GM12878 (cell line): ENCODE data around the gene ZWILCH. TPM values are rescaled to one million over a fixed set of nuclear protein-coding genes. Genes with fewer than 3 reads are reported as not detected.

Experiments used
- ATAC-seq: fragments of 200-7000 bp; cut with Tn5 transposase; 3 replicates; pipeline ENCODE4 v1.9.1; 2020; ENCODE audit warnings: mild to moderate bottlenecking, moderate library complexity
- BruUV-seq: library from RNA; stranded (reverse); fragments of 400-500 nt; replicated peaks from 2 replicates; lab custom pipeline; 2021; lab: Mats Ljungman, UMichigan
- CTCF ChIA-PET: fragments of 300-600 bp; sonication (Branson Sonifier 250); formaldehyde crosslinking; extraction: SDS; loops from one replicate; lab custom pipeline; 2021; ENCODE audit warnings: inconsistent platforms; lab: Yijun Ruan, JAX
- POLR2A ChIA-PET: fragments of 350-600 bp; formaldehyde crosslinking; extraction: SDS; loops from one replicate; lab custom pipeline; 2021; ENCODE audit warnings: inconsistent platforms; lab: Charles Lee
- RAD21 ChIA-PET: fragments of 300-600 bp; sonication (Branson Sonifier 250); formaldehyde crosslinking; loops from one replicate; lab custom pipeline; 2023; ENCODE audit warnings: antibody characterized with exemption; ENCODE audit not compliant: unreplicated experiment; lab: Charles Lee
- SMC1A ChIA-PET: fragments of 300-600 bp; sonication (Branson Sonifier 250); formaldehyde crosslinking; loops from one replicate; lab custom pipeline; 2023; ENCODE audit not compliant: unreplicated experiment, uncharacterized antibody; lab: Charles Lee
- DNase-seq: peaks from one replicate; pipeline ENCODE4 v3.0.0-alpha.2; 2011; ENCODE audit warnings: low read depth, low spot score
- FAIRE-seq: peaks from 3 replicates; lab custom pipeline; 2011; peaks lifted over from hg19 to GRCh38; lab: Jason Lieb, UNC
- H2AFZ ChIP-seq: 2 replicates; pipeline ENCODE4 v1.6.0; 2011; ENCODE audit warnings: low read depth, low read length, control low read depth; ENCODE audit not compliant: control insufficient read depth
- H3K27ac ChIP-seq: 2 replicates; pipeline ENCODE4 v1.5.1; 2011; ENCODE audit warnings: control low read depth; ENCODE audit not compliant: control insufficient read depth, insufficient read depth
- H3K27me3 ChIP-seq, 2 experiments: replicated peaks in 1 of 2; 2 replicates each; pipeline versions ENCODE4 v1.6.0 to v1.6.1; 2011; ENCODE audit warnings: low read length in 1 of 2; ENCODE audit not compliant: control insufficient read depth in 2 of 2, insufficient read depth in 2 of 2
- H3K36me3 ChIP-seq, 2 experiments: 2 replicates each; pipeline ENCODE4 v1.5.1; 2011; ENCODE audit warnings: low read length in 1 of 2; ENCODE audit not compliant: control insufficient read depth in 2 of 2, insufficient read depth in 2 of 2
- H3K4me1 ChIP-seq: 2 replicates; pipeline ENCODE4 v1.6.1; 2011; ENCODE audit warnings: mild to moderate bottlenecking, low read length, moderate library complexity, mixed read lengths; ENCODE audit not compliant: control insufficient read depth, insufficient read depth
- H3K4me2 ChIP-seq: 2 replicates; pipeline ENCODE4 v1.6.0; 2011; ENCODE audit warnings: control low read depth; ENCODE audit not compliant: control insufficient read depth, insufficient read depth
- H3K4me3 ChIP-seq: fragments of 200-600 bp; sonication (generic); 2 replicates; pipeline ENCODE4 v1.5.1; 2016
- H3K79me2 ChIP-seq: 2 replicates; pipeline ENCODE4 v1.6.0; 2011; ENCODE audit warnings: low read length; ENCODE audit not compliant: control insufficient read depth, insufficient read depth
- H3K9ac ChIP-seq: 2 replicates; pipeline ENCODE4 v1.8.0; 2011; ENCODE audit warnings: low read length, control low read depth, mixed read lengths; ENCODE audit not compliant: control insufficient read depth, insufficient read depth
- H3K9me3 ChIP-seq: replicated peaks from 3 replicates; pipeline ENCODE4 v1.5.1; 2011; ENCODE audit warnings: mild to moderate bottlenecking, low read length; ENCODE audit not compliant: control insufficient read depth, insufficient read depth
- H4K20me1 ChIP-seq: 2 replicates; pipeline ENCODE4 v1.6.0; 2011; ENCODE audit not compliant: control insufficient read depth, insufficient read depth
- CBX3 ChIP-seq: fragments of 200-600 bp; sonication (generic); IDR thresholded peaks from 2 replicates; pipeline ENCODE4 v1.6.1; 2016; ENCODE audit warnings: low read depth, borderline replicate concordance
- SIX5 ChIP-seq: IDR thresholded peaks from 2 replicates; pipeline ENCODE4 v1.6.1; 2011; ENCODE audit warnings: mild to moderate bottlenecking, low read depth, low read length, moderate library complexity; ENCODE audit not compliant: severe bottlenecking
- TARDBP ChIP-seq: IDR thresholded peaks from 2 replicates; pipeline ENCODE4 v1.6.1; 2016; ENCODE audit warnings: borderline replicate concordance
- TBL1XR1 ChIP-seq: IDR thresholded peaks from 2 replicates; pipeline ENCODE4 v1.6.1; 2012; ENCODE audit warnings: low read depth, low read length, improper control_type of control experiment
- whole genome bisulfite sequencing: methylation state at CpG from one replicate; pipeline ENCODE4 v1.1.6; 2016; ENCODE audit warnings: low lambda C conversion rate; ENCODE audit not compliant: insufficient replicate concordance, insufficient coverage; ENCODE audit errors: missing lambda C conversion rate; 5-methylcytosine and 5-hydroxymethylcytosine counted together
- in situ Hi-C: fragments of 300-500 bp; cut with MboI; formaldehyde crosslinking; loops from 9 replicates; pipeline ENCODE4 v1.14.3; 2018; ENCODE audit warnings: mixed read lengths
- intact Hi-C: fragments of 100-400 bp; cut with micrococcal nuclease; formaldehyde crosslinking; loops from one replicate; pipeline ENCODE4 v1.14.2; 2022; ENCODE audit not compliant: unreplicated experiment
- polyA plus RNA-seq, 11 experiments: library from polyadenylated mRNA; depleted of rRNA in 4 of 11; unstranded in 6 of 11; stranded (reverse) in 5 of 11; fragments of >200 nt; fragmentation: Nextera tagmentation in 4 of 11; fragmentation: Illumina TruSeq in 1 of 11; extraction: Ambion mirVana in 4 of 11; extraction: Trizol in 1 of 11; gene quantifications; 1 replicate in 1 of 11; 2 replicates in 10 of 11; pipeline versions ENCODE4 v1.2.1 to v1.2.3, GENCODE V29; 2011 to 2016; ENCODE audit warnings: inconsistent platforms in 2 of 11, missing spikeins in 2 of 11, low read depth in 1 of 11
- total RNA-seq, 4 experiments: library from RNA; depleted of rRNA in 3 of 4; stranded (reverse); fragments of >200 nt in 3 of 4; fragmentation: Illumina TruSeq in 1 of 4; extraction: Trizol in 1 of 4; gene quantifications; 2 replicates each; pipeline versions ENCODE4 v1.2.1 to v1.2.3, GENCODE V29; 2013 to 2021
- TF ChIP-seq, protein P1 (sequence below): fragments of 450-650 bp; IDR thresholded peaks from 2 replicates; pipeline ENCODE4 v1.6.1; 2017; ENCODE audit warnings: mild to moderate bottlenecking
- TF ChIP-seq, protein P2 (sequence below): fragments of 450-650 bp; IDR thresholded peaks from 2 replicates; pipeline ENCODE4 v1.6.1; 2017; ENCODE audit warnings: low read depth, mild to moderate bottlenecking, moderate library complexity

ZWILCH gene
- total and polyA plus RNA-seq, 10 of the 15 experiments (the other 5 are each of a cell fraction or from before 2014, with no cell fraction given): 15.6 to 73.9 (median 32.4) TPM

DNA sequence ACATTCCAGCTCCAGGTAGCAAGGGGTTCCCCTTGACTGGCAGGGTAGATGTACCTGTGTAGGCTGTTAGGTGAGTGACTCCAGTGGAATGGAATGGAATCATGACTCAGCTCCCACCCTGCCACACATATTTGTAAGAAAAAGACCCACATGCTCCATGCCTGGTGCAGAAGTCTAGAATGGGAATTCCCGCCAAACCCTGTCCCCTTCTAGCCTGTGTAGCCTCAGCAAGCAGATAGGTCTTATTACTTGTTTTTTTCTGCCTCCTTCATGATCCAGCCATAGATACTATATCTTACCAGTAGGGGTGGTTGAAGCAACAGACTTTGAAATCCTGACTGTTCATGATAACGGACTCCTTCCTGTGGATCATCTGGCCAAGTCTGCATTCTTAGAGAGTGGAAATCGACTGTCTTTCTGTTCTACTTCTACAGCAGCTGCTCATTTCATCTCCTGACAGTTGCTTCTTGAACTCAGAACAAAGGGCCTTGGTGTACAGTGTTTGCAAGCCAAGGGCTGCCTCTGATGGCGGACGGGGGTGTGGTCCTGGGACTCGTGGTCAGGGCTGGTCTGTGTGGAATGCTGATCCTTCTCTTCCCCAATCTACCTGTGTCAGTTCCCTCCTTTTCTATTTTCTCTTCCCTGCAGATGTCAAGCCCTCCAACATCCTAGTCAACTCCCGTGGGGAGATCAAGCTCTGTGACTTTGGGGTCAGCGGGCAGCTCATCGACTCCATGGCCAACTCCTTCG lies 23.8 kb upstream of the ZWILCH start:
- Histone ChIP-seq H3K4me2 (no peak overlapping the region), H3K27ac (no peak overlapping the region), H3K4me1 (peaks cover 4% of the 10 kb centered on the region), H3K9me3 (no peaks in the 10 kb centered on the region), H2AFZ (no peak overlapping the region), H3K36me3 (peaks cover 21 to 22% of the 10 kb centered on the region in 2 experiments), H3K4me3 (no peak overlapping the region), H3K9ac (no peak overlapping the region), H3K27me3 (no peaks in the 10 kb centered on the region), H3K79me2 (peaks cover under 1% of the 10 kb centered on the region; the same call in 1 of the 2 replicates), H4K20me1 (no peaks in the 10 kb centered on the region)
- ChIA-PET POLR2A (no interaction called here), CTCF (interaction anchor here (1.3 kb wide), 1 partner anchor 13 kb away, joined by 3 read pairs; no protein-coding TSS in a partner anchor), SMC1A (interaction anchor here (1.0 kb wide), 1 partner anchor 92 kb away, joined by 3 read pairs; no protein-coding TSS in a partner anchor), RAD21 (interaction anchor here (1.5 kb wide), 1 partner anchor 15 kb away, joined by 4 read pairs; no protein-coding TSS in a partner anchor)
- 96% methylated on average over 10 of the region's 10 CpGs for WGBS
- FAIRE-seq (no peak), ATAC-seq (no peak), DNase-seq (no peak)
- in situ Hi-C loops (no loop called here), intact Hi-C loops (no loop called here)
- no TSS peak for BruUV-seq
- no peak for TF ChIP-seq CBX3
- TF ChIP-seq, protein P1, sequence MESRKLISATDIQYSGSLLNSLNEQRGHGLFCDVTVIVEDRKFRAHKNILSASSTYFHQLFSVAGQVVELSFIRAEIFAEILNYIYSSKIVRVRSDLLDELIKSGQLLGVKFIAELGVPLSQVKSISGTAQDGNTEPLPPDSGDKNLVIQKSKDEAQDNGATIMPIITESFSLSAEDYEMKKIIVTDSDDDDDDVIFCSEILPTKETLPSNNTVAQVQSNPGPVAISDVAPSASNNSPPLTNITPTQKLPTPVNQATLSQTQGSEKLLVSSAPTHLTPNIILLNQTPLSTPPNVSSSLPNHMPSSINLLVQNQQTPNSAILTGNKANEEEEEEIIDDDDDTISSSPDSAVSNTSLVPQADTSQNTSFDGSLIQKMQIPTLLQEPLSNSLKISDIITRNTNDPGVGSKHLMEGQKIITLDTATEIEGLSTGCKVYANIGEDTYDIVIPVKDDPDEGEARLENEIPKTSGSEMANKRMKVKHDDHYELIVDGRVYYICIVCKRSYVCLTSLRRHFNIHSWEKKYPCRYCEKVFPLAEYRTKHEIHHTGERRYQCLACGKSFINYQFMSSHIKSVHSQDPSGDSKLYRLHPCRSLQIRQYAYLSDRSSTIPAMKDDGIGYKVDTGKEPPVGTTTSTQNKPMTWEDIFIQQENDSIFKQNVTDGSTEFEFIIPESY: no peak
- TF ChIP-seq TBL1XR1: no peak
- TF ChIP-seq TARDBP: no peak
- TF ChIP-seq, protein P2, sequence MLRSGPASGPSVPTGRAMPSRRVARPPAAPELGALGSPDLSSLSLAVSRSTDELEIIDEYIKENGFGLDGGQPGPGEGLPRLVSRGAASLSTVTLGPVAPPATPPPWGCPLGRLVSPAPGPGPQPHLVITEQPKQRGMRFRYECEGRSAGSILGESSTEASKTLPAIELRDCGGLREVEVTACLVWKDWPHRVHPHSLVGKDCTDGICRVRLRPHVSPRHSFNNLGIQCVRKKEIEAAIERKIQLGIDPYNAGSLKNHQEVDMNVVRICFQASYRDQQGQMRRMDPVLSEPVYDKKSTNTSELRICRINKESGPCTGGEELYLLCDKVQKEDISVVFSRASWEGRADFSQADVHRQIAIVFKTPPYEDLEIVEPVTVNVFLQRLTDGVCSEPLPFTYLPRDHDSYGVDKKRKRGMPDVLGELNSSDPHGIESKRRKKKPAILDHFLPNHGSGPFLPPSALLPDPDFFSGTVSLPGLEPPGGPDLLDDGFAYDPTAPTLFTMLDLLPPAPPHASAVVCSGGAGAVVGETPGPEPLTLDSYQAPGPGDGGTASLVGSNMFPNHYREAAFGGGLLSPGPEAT: no peak
- no peak for TF ChIP-seq SIX5
